A673 (cell line): ENCODE results near the gene ZNF141.

Source experiments
- CTCF ChIP-seq: fragments of 300-800, 200-600 bp; sonication (generic); conservative IDR thresholded peaks from 2 replicates; pipeline ENCODE4 v1.5.1; 2017; ENCODE audit warnings: low read depth, mild to moderate bottlenecking, antibody characterized with exemption, low read length, moderate library complexity, mixed read lengths
- EZH2 ChIP-seq: fragments of 200-600 bp; sonication (generic); IDR thresholded peaks from 2 replicates; pipeline ENCODE4 v1.6.1; 2017; ENCODE audit warnings: borderline replicate concordance, low read depth, mild to moderate bottlenecking, mixed read lengths, antibody characterized with exemption, low read length; ENCODE audit not compliant: poor library complexity, severe bottlenecking

GRCh38 chr4:337932-338758 is 531 bp downstream of the ZNF141 start:
- TF ChIP-seq CTCF (no peak), EZH2 (no peak)
